Astrocyte of the cerebellum (primary cell): ENCODE data around the gene DENND4A.
"Not testable (repeated sequence)": the region's sequence is repeated elsewhere in the genome, so short reads cannot be mapped to it uniquely, and the experiment has no call there.

ENCODE experiments used
- DNase-seq: peaks from one replicate; pipeline ENCODE4 v3.0.0-alpha.2; 2011; ENCODE audit warnings: low read depth
- H3K4me3 ChIP-seq: 2 replicates; pipeline ENCODE4 v1.5.1; 2011; ENCODE audit warnings: mild to moderate bottlenecking, low read depth, low read length, moderate library complexity
- in situ Hi-C: cut with HindIII; loops from 2 replicates; pipeline ENCODE4 v1.10.0; 2017; ENCODE audit warnings: low sequenced_read_pairs
- TF ChIP-seq, protein P1 (sequence below): IDR thresholded peaks from 2 replicates; pipeline ENCODE4 v1.5.1; 2012; ENCODE audit warnings: low read length, low read depth, moderate library complexity, mild to moderate bottlenecking; ENCODE audit errors: missing control alignments

DENND4A gene

DNA sequence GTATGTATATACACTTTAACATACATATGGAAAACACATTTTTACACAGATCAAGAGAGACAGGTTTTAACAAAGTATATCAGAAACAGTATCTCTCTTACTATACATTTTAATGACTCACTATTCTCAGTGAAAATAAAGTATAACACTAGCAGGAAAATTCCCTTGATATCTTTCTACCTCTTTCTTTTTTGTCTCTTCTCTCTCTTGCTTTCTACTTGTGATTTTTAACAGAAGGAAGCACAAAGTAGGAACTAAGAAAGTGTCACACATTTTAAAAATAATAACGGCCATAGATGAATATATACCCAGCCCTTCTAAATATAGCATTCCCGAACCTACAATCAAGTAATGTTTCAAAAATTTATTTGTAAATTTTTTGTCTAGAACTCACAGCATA, 4.8 kb downstream of the DENND4A start:
- no peak for DNase-seq
- TF ChIP-seq, protein P1, sequence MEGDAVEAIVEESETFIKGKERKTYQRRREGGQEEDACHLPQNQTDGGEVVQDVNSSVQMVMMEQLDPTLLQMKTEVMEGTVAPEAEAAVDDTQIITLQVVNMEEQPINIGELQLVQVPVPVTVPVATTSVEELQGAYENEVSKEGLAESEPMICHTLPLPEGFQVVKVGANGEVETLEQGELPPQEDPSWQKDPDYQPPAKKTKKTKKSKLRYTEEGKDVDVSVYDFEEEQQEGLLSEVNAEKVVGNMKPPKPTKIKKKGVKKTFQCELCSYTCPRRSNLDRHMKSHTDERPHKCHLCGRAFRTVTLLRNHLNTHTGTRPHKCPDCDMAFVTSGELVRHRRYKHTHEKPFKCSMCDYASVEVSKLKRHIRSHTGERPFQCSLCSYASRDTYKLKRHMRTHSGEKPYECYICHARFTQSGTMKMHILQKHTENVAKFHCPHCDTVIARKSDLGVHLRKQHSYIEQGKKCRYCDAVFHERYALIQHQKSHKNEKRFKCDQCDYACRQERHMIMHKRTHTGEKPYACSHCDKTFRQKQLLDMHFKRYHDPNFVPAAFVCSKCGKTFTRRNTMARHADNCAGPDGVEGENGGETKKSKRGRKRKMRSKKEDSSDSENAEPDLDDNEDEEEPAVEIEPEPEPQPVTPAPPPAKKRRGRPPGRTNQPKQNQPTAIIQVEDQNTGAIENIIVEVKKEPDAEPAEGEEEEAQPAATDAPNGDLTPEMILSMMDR: no peak
- in situ Hi-C loops: no loop called here
- H3K4me3 ChIP-seq: no peak overlapping the region

DNA sequence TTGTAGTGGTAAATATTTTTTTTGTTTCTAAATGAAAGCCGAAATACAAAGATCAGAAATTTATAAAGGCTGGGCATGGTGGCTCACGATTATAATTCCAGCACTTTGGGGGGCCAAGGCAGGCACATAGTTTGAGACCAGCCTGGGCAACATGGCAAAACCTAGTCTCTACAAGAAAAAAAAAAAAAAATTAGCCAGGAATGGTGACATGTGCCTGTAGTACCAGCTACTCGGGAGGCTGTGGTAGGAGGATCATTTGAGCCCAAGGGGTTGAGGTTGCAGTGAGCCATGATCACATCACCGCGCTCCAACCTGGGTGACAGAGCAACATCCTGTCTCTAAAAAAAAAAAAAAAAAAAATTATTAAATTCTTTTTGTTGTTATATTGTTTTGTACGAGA, 6.9 kb downstream of the DENND4A start:
- H3K4me3 ChIP-seq: no peak overlapping the region
- TF ChIP-seq, protein P1: no peak
- DNase-seq: no peak
- in situ Hi-C loops: no loop called here

DNA sequence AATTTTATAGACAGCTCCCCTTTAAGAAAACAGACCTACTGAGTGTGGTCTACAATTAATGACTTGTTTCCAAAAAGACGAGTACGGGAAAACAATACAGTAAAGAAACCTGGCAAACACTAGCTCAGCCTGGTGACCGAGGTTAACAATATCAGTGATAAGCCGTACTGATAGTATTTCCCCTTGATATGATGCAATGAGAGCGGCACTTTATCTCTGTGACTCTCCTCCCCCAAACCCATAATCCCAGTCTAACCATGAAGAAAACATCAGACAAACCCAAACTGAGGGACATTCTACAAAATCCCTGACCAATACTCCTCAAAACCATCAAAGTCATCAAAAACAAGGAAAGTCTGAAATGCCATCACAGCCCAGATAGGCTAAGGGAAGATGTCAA, 8.2 kb downstream of the DENND4A start:
- in situ Hi-C loops: no loop called here
- H3K4me3 ChIP-seq: no peak overlapping the region
- no peak for DNase-seq
- TF ChIP-seq, protein P1: no peak

DNA sequence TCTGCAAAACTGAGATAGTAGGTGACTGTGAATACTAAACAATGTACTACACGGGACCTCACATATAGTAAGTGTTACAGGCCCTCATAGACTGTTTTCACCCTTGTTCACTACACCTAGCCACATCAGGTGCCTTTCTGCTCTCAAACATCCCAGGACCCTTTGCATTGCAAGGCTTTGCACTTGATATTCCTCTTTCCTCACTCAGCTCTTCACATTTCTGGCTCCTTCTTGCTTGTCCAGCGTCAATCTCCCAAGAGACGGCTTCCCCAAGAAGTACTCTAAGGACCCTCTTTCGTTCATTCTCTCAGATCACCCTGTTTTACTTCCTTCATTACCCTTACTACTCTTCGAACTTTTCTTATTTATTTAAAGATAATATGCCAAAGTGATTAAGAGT, 10.0 kb downstream of the DENND4A start:
- no peak overlapping the region for H3K4me3 ChIP-seq
- DNase-seq: no peak
- in situ Hi-C loops: no loop called here
- TF ChIP-seq, protein P1: no peak

DNA sequence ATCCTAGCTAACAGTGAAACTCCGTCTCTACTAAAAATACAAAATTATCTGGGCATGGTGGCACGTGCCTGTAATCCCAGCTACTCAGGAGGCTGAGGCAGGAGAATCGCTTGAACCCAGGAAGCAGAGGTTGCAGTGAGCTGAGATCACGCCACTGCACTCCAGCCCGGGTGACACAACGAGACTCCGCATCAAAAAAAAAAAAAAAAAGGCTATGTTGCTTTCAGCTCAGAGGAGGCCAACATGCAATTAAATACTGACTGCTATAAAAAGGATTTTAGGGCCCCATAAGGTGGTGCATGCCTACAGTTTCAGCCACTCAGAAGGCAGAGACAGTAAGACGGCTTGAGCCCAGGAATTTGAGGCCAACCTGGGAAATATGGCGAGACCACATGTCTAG, 13.4 kb downstream of the DENND4A start:
- in situ Hi-C loops, H3K4me3 ChIP-seq, DNase-seq: not testable (repeated sequence)

DNA sequence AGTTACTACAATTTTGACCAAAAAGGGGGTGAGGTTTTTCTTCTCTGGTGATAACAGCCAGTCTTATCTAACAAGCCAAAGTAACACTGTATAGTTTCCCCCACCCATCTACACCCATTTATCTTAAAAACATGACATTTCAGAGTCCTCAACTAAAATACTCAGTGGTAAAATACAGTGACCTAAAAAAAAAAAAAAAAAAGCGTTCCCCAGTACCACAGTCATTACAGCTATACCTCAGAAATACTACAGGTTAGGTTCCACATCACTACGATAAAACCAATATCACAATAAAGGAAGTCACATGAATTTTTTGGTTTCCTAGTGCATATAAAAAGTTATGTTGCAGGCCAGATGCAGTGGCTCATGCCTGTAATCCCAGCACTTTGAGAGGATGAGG, 13.8 kb downstream of the DENND4A start:
- no peak overlapping the region for H3K4me3 ChIP-seq
- TF ChIP-seq, protein P1: no peak
- in situ Hi-C loops: no loop called here
- DNase-seq: no peak

DNA sequence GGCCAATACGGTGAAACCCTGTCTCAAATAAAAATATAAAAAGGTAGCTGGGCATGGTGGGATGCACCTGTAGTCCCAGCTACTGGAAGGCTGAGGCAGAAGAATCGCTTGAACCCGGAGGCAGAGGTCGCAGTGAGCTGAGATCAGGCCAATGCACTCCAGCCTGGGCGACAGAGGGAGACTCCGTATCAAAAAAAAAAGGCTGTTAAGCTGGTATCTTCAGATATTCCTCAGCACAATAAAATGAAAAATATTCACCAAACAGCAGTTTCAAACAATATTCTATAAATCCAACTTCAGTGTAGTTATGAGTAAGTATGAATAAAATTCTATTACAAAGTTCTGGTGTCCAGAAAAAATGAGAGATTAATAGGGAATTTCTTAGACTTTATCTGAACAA, 14.2 kb downstream of the DENND4A start:
- in situ Hi-C loops: no loop called here
- DNase-seq: no peak
- TF ChIP-seq, protein P1: no peak
- H3K4me3 ChIP-seq: no peak overlapping the region
